Astrocyte (in vitro differentiated cells and primary cell): ENCODE measurements around the gene MRPL19. TPM values are rescaled to one million over a fixed set of nuclear protein-coding genes. Genes with fewer than 3 reads are reported as not detected.

Experiments used
- DNase-seq: peaks from one replicate; pipeline ENCODE4 v3.0.0-alpha.2; 2010; ENCODE audit warnings: low read depth
- FAIRE-seq: peaks from 2 replicates; lab custom pipeline; 2011; peaks lifted over from hg19 to GRCh38; lab: Jason Lieb, UNC
- H2AFZ ChIP-seq: 2 replicates; pipeline ENCODE4 v1.6.0; 2012; ENCODE audit warnings: low read depth, low read length, inconsistent platforms
- H3K27ac ChIP-seq: 2 replicates; pipeline ENCODE4 v1.5.1; 2011; ENCODE audit warnings: low read depth, low read length, inconsistent platforms
- H3K27me3 ChIP-seq: 2 replicates; pipeline ENCODE4 v1.6.0; 2011; ENCODE audit warnings: low read length, inconsistent platforms; ENCODE audit not compliant: insufficient read depth
- H3K36me3 ChIP-seq: 2 replicates; pipeline ENCODE4 v1.5.1; 2011; ENCODE audit warnings: low read length, inconsistent platforms; ENCODE audit not compliant: insufficient read depth
- H3K4me1 ChIP-seq: 2 replicates; pipeline ENCODE4 v1.5.1; 2011; ENCODE audit warnings: low read length, inconsistent platforms; ENCODE audit not compliant: insufficient read depth
- H3K4me2 ChIP-seq: 2 replicates; pipeline ENCODE4 v1.6.0; 2012; ENCODE audit warnings: low read length, inconsistent platforms
- H3K4me3 ChIP-seq: 2 replicates; pipeline ENCODE4 v1.5.1; 2011; ENCODE audit warnings: low read depth, mild to moderate bottlenecking, low read length, inconsistent platforms; ENCODE audit not compliant: insufficient read depth
- H3K79me2 ChIP-seq: 2 replicates; pipeline ENCODE4 v1.6.0; 2012; ENCODE audit warnings: mild to moderate bottlenecking, low read length, inconsistent platforms; ENCODE audit not compliant: insufficient read depth
- H3K9ac ChIP-seq: 2 replicates; pipeline ENCODE4 v1.6.0; 2012; ENCODE audit warnings: mild to moderate bottlenecking, low read length, inconsistent platforms
- H3K9me3 ChIP-seq: 2 replicates; pipeline ENCODE4 v1.5.1; 2012; ENCODE audit warnings: low read depth, mild to moderate bottlenecking, low read length, inconsistent platforms; ENCODE audit not compliant: insufficient read depth
- H4K20me1 ChIP-seq: 2 replicates; pipeline ENCODE4 v1.6.0; 2012; ENCODE audit warnings: low read length, inconsistent platforms; ENCODE audit not compliant: insufficient read depth
- H3K27ac Mint-ChIP-seq: one replicate; pipeline ENCODE4 v1.8.0; 2021; ENCODE audit warnings: mild to moderate bottlenecking, mixed read lengths; ENCODE audit not compliant: unreplicated experiment
- H3K27me3 Mint-ChIP-seq: one replicate; pipeline ENCODE4 v1.8.0; 2021; ENCODE audit warnings: low read depth, mixed read lengths; ENCODE audit not compliant: unreplicated experiment
- H3K36me3 Mint-ChIP-seq: one replicate; pipeline ENCODE4 v1.8.0; 2021; ENCODE audit warnings: low read depth, mixed read lengths; ENCODE audit not compliant: unreplicated experiment
- H3K4me1 Mint-ChIP-seq: one replicate; pipeline ENCODE4 v1.8.0; 2021; ENCODE audit warnings: low read depth, mixed read lengths; ENCODE audit not compliant: unreplicated experiment
- H3K4me3 Mint-ChIP-seq: one replicate; pipeline ENCODE4 v1.8.0; 2021; ENCODE audit warnings: mild to moderate bottlenecking, moderate library complexity, mixed read lengths; ENCODE audit not compliant: unreplicated experiment
- H3K9me3 Mint-ChIP-seq: one replicate; pipeline ENCODE4 v1.8.0; 2021; ENCODE audit warnings: mild to moderate bottlenecking, mixed read lengths; ENCODE audit not compliant: unreplicated experiment
- EZH2 ChIP-seq: IDR thresholded peaks from 2 replicates; pipeline ENCODE4 v1.6.1; 2012; ENCODE audit warnings: mild to moderate bottlenecking, low read length, inconsistent platforms; ENCODE audit not compliant: insufficient read depth
- total RNA-seq: library from RNA; stranded (reverse); gene quantifications from 2 replicates; pipeline ENCODE4 v1.2.1, GENCODE V29; 2021
- TF ChIP-seq, protein P1 (sequence below): IDR thresholded peaks from 2 replicates; pipeline ENCODE4 v1.5.1; 2011; ENCODE audit warnings: low read depth, mild to moderate bottlenecking, inconsistent platforms, low read length, moderate library complexity; ENCODE audit not compliant: insufficient read depth

The MRPL19 gene
- total RNA-seq, 1 donor from 2014 or later = 58.8 TPM

DNA sequence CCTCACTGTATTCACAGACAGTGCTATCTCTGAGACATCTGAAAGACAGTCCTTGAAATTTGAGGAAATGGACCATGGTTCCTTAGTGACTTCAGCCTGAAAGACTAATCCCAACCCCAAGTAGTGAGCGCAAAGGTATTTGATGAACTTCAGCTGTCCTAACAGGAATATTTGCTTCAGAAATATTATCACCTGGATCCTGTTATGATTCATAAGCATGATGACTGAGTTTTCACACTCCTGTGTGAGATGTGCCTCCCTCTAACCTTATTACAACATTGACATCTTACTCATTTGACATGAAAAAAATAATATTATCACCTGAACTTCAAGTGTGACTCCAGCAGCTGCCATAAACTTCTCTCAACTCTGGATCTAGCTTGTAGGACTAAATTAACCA is 11.6 kb upstream of the MRPL19 start:
- no peak for FAIRE-seq
- no peak for DNase-seq
- no peaks in the 10 kb centered on the region for H3K36me3 ChIP-seq
- Mint-ChIP-seq H3K36me3 (no peaks in the 10 kb centered on the region), H3K9me3 (no peaks in the 10 kb centered on the region), H3K27me3 (peaks cover 13% of the 10 kb centered on the region), H3K4me1 (peaks cover 1% of the 10 kb centered on the region), H3K27ac (no peak overlapping the region), H3K4me3 (no peak overlapping the region)
- no peak overlapping the region for H3K4me3 ChIP-seq
- H3K27ac ChIP-seq = no peak overlapping the region
- H3K9me3 ChIP-seq = no peaks in the 10 kb centered on the region
- H3K27me3 ChIP-seq = peaks cover 11% of the 10 kb centered on the region
- H3K9ac ChIP-seq = no peak overlapping the region
- no peaks in the 10 kb centered on the region for H3K4me1 ChIP-seq
- no peaks in the 10 kb centered on the region for H3K79me2 ChIP-seq
- no peak overlapping the region for H2AFZ ChIP-seq
- TF ChIP-seq, protein P1, sequence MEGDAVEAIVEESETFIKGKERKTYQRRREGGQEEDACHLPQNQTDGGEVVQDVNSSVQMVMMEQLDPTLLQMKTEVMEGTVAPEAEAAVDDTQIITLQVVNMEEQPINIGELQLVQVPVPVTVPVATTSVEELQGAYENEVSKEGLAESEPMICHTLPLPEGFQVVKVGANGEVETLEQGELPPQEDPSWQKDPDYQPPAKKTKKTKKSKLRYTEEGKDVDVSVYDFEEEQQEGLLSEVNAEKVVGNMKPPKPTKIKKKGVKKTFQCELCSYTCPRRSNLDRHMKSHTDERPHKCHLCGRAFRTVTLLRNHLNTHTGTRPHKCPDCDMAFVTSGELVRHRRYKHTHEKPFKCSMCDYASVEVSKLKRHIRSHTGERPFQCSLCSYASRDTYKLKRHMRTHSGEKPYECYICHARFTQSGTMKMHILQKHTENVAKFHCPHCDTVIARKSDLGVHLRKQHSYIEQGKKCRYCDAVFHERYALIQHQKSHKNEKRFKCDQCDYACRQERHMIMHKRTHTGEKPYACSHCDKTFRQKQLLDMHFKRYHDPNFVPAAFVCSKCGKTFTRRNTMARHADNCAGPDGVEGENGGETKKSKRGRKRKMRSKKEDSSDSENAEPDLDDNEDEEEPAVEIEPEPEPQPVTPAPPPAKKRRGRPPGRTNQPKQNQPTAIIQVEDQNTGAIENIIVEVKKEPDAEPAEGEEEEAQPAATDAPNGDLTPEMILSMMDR = no peak
- no peak for TF ChIP-seq EZH2
- H4K20me1 ChIP-seq = no peaks in the 10 kb centered on the region
- no peak overlapping the region for H3K4me2 ChIP-seq

DNA sequence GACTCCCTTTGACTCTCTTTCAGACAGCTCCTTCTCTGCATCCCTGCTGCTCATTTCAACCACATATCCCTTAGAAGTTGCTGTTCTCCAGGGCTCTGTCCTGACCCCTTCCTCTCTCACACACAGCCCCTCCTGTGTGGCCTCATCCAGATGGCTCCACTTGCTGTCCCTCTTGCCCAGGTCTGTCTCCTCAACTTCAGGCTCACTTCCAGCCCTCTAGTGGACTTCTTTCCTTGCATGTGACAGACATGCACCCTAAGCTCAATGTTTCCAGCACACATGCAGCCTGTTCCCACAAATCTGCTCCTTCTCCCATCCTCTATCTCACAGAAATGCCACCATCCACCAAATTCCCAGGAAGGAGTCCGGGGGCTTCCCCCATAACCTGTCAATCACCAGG is 9.0 kb upstream of the MRPL19 start:
- Mint-ChIP-seq H3K4me1 (peaks cover 3% of the 10 kb centered on the region), H3K27me3 (peaks cover 11% of the 10 kb centered on the region), H3K27ac (no peak overlapping the region), H3K36me3 (no peaks in the 10 kb centered on the region), H3K9me3 (no peaks in the 10 kb centered on the region), H3K4me3 (no peak overlapping the region)
- Histone ChIP-seq H3K36me3 (no peaks in the 10 kb centered on the region), H3K4me2 (no peak overlapping the region), H3K27ac (no peak overlapping the region), H3K9ac (no peak overlapping the region), H3K79me2 (no peaks in the 10 kb centered on the region), H3K9me3 (no peaks in the 10 kb centered on the region), H3K27me3 (peaks cover 11% of the 10 kb centered on the region), H3K4me1 (peaks cover 7% of the 10 kb centered on the region), H2AFZ (peak overlapping the region; percentile 37), H3K4me3 (no peak overlapping the region), H4K20me1 (no peaks in the 10 kb centered on the region)
- no peak for DNase-seq
- TF ChIP-seq, protein P1 = no peak
- no peak for TF ChIP-seq EZH2
- no peak for FAIRE-seq

DNA sequence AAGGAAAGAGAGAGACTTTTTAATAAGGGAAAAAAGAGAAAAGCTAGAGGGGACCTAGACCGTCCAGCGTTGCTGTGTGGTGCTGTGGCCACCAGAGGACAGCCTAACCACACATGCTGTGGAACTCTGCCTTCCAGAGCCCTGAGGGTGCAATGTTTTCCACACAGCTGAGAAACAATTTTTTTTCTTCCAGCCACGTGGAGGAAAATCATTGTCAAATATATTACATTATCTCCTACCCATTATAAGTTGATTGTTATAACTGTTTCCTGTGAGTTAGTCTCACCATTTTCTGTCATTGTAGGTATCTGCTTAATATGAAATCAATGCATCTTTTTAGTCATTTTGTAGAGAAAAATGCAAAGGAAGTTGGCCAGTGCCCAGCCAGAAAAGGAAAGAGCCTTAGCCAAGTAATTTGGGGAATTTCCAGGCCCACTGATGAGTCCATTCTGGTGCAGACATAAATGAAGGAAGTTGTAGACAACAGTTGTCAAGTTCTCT is 5.9 kb upstream of the MRPL19 start:
- DNase-seq = peak; percentile 53
- Mint-ChIP-seq H3K4me3 (no peak overlapping the region), H3K36me3 (no peaks in the 10 kb centered on the region), H3K4me1 (peaks cover 3% of the 10 kb centered on the region), H3K27ac (no peak overlapping the region), H3K27me3 (peaks cover 11% of the 10 kb centered on the region), H3K9me3 (no peaks in the 10 kb centered on the region)
- H3K4me2 ChIP-seq = peak overlapping the region; percentile 47
- peak overlapping the region; percentile 8 for H3K27ac ChIP-seq
- no peaks in the 10 kb centered on the region for H3K9me3 ChIP-seq
- peak; percentile 67 for FAIRE-seq
- no peak overlapping the region for H3K9ac ChIP-seq
- H2AFZ ChIP-seq = peak overlapping the region; percentile 52
- no peaks in the 10 kb centered on the region for H4K20me1 ChIP-seq
- H3K4me1 ChIP-seq = peaks cover 7% of the 10 kb centered on the region
- no peaks in the 10 kb centered on the region for H3K79me2 ChIP-seq
- TF ChIP-seq EZH2 = no peak
- TF ChIP-seq, protein P1 = peak; percentile 100
- no peak overlapping the region for H3K4me3 ChIP-seq
- no peaks in the 10 kb centered on the region for H3K36me3 ChIP-seq
- peaks cover 11% of the 10 kb centered on the region for H3K27me3 ChIP-seq
